ENCODE data around the gene APEX1. TPM values are rescaled to one million over a fixed set of nuclear protein-coding genes. Genes with fewer than 3 reads are reported as not detected.
"Not testable (repeated sequence)": the region's sequence is repeated elsewhere in the genome, so short reads cannot be mapped to it uniquely, and the experiment has no call there.

The APEX1 gene
- total RNA-seq, 1 experiment from 2014 or later, result 64.7 TPM

DNA sequence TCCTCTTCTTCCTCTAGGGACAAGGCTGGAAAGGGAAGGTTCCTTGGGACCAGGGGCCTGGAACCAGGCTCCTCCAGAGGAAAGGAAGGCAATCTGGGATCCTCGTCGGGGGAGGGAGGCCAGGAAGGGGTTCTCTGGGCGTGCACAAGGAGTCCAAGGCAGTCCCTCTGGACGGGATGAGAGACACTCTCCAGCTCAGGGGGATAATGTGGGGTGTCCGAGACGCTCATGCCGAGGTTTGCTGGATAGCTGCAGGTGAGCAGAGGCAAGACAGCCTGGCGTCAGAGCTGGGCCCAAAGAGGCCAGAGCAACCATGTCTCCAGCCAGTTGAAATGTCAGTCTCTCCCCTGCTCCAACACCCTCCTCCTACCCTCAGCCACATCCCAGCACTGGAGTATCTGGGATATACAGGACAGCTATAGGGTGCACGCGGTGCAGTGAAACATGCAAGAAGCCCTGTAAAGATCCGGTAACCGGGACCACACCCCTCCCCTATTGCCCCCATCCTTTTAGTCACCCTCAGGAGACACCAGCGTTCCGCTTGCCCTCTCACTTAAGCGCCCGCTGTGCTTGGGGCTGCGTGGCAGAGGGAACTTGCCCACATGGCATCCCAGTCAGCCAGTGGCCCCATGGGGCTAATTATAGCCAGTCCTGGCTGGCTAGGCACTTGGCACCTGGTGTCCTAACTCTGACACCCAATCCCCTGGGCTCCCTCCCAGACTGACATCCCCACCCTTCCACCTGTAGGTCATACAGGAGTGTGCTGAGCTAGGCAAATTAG is 19.3 kb upstream of the APEX1 start, which contains the start of gene KLHL33:
Gene KLHL33, minus strand, starts transcription at position 585 of the 781 bp plus-strand sequence. Its CDS starts 355 bp downstream, at position 230.
- no peak for DNase-seq (ENCODE audit: low read depth)

GRCh38 chr14:20436363-20436755 is 18.7 kb upstream of the APEX1 start:
- peak; percentile 36 for DNase-seq (ENCODE audit: low read depth)

DNA sequence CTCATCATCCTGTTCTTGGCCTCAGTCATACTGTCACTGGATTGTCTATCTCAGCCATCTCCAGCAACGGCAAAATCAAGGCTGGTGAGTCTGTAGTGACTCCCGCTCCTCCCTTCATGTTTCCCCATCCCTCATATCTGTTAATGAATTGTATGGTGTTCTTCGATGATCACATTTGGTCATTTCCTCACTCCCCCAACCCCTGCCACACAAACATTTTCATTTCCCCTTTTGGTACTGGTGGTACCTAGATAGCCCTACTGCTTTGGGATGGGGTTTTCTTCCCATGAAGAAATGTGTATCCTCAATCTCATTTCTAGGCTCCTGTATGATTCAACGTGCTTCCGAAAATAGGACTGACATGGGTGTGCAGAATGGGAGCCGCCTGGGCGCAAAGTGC is 16.4 kb upstream of the APEX1 start:
- DNase-seq (ENCODE audit: low read depth), result no peak

DNA sequence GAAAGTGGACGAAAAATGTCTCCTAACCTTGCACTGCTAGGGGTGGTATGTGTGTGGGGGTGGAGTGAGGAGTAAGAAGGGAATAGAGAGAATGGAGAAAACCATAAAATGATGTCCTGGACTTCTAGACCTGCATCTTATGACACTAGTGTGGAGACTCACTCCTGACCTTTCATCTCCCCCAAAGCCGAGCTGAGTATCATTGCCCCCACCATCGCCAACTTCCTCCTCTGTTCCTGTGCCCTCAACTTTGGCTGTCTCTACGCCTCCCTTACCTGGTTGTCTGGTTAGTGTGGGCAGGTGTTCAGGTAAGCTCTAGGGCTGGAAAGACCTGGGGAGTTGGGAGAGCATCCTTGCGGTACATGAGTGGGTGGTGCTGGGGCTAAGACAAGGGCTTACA is 14.6 kb upstream of the APEX1 start:
- DNase-seq (ENCODE audit: low read depth), result no peak

- DNase-seq (ENCODE audit: low read depth), result no peak
Observed at GRCh38 chr14:20440882-20441281, 14.1 kb upstream of the APEX1 start.

DNA sequence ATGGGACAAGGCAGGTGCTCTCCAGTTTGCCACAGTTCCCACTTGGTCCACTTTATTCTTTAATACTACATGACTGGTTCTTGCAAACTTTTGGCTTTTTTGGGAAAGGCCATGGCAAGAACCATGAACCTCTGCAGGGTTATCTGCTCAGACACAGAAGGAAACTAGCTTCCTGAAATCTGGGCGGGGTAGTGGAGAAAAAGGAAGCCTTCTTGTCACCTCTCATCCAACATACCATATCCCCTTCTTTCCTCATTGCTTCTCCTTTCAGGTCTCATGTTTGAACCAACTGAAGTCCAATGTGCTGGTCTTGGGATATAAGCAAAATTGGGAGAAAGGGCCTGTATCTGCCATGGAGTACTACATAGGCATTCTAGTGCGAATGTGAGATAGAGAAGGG is 13.6 kb upstream of the APEX1 start:
- no peak for DNase-seq (ENCODE audit: low read depth)

DNA sequence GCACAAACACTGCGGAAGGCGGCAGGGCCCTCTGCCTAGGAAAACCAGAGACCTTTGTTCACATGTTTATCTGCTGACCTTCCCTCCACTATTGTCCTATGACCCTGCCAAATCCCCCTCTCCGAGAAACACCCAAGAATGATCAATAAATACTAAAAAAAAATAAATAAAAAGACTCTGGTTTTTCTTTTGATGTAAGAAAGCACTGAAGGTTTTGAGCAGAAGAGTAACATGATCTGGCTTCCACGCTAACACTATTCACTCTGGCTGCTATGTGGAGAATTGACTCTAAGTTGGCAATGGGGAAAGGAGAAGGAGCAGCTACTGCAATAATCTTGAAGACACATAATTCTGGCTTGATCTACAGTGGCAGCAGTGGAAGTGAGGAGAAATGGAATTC is 11.4 kb upstream of the APEX1 start:
- DNase-seq (ENCODE audit: low read depth), result not testable (repeated sequence)

GRCh38 chr14:20446889-20447288 is 8.1 kb upstream of the APEX1 start:
- DNase-seq (ENCODE audit: low read depth), result no peak

DNA sequence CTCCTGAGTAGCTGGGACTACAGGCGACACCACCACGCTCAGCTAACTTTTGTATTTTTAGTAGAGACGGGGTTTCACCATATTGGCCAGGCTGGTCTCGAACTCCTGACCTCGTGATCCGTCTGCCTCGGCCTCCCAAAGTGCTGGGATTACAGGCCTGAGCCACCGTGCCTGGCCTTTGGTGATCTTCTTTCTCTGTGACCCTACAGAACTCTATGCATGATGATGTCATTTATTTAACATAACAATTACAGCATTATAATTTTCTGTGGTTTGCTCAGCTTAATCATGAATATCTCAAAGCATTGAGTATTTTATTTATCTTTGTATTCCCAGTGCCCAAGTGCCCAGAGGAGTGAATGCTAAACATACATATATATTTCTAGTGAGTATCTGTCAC is 2.2 kb upstream of the APEX1 start:
- DNase-seq (ENCODE audit: low read depth), result not testable (repeated sequence)

DNA sequence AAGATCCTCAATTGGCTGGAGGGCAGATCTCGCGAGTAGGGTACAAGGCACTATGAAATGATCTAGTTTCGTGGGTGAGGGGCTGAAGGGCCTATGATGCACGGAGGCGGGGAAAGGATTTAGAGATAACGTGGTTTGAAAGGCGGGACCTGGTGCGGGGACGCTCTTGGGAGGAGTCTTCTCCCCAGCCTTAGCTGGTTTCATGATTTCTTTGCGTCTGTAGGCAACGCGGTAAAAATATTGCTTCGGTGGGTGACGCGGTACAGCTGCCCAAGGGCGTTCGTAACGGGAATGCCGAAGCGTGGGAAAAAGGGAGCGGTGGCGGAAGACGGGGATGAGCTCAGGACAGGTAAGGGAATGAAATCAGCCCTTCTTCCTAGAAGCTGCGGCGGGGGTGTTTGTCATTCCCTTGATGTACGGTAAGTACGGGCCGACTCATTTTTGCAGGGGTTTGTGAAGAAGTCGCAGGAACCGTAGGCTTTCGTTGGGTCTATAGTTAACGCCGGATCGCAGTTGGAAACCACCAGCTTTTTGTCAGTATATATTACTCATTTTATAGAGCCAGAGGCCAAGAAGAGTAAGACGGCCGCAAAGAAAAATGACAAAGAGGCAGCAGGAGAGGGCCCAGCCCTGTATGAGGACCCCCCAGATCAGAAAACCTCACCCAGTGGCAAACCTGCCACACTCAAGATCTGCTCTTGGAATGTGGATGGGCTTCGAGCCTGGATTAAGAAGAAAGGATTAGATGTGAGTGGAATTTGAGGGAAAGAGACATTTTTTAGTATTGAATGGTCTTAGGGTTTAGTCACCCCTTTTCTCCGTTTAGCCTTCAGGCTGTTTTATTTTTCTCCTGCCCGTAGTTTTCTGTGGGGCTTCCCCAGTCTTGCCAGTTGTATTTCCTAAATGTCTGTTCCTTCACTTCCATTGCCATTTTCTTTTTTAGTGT is 602 bp downstream of the APEX1 start:
- peak; percentile 86 for DNase-seq (ENCODE audit: low read depth)

GRCh38 chr14:20456971-20457370 is 1.9 kb downstream of the APEX1 start:
- no peak for DNase-seq (ENCODE audit: low read depth)

DNA sequence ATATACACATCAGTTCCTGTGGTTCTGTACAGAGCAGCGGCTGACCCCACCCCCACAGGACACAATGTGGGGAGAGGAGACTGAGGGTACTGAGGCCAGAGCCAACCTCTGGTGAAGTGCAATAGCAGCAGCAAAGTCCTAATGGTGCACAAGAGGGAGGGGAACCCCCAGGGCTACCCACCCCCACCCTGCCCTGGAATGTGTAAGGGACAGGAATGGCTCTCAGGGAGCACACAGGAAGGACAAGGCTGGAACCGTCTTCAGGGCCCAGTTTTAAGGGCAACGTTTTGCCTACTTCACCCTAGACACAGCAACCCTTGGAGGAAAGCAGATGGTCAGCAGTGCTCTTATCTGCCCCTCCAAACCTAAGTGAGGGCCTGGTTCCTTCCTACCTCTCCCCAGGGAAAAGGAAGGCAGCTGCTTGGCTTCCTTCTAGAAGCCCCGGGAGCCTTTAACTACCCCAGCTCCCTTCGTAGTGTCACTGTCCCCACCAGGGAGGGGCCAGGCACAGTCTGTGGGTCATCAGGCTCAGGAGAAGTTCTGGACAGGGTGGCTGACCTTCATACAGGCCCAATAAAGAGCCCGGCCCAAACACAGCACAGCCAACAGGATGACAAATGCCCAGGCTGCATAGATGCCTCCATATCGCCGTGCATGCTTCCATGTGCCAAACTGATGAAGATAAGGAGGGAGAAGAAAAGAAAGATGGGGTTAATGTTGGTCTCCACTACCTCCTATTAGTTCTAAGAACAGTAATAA is 3.2 kb downstream of the APEX1 start:
- DNase-seq (ENCODE audit: low read depth), result no peak

DNA sequence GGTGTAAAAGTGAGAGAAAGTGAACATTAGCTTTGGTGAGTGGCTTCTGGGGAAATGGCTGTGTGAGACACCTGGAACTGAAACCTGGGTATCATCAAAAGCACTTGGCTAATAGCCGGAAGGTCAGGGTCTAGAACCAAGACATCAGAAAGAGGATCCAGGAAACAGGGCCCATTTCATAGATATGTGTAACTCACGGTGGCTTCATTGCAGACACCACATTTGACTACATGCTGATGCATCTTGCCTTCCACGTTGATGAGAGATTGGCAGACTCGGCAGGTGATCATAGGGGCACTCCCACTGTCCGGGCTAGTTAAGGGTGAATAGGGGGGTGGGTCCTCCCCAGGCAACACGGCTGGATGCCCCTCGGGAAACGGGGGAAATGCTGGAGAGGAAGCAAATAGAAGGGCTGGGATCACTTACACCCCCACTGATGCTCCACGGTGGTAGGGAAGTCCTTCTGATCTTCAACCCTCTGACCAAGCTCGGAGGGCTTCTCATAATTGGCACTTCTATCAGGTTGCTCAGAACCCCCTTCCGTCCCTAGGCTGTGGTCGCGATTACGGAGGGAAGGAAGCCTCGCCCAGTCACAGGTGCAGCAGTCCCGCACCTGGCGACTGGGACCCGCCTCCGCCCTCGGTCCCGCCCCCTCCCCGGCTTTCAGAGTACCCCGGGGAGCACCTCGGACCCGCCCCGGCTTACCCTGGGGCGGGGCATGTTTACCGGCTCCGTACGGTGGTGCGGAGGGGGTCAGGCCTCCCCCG is 5.6 kb downstream of the APEX1 start:
- peak; percentile 6 for DNase-seq (ENCODE audit: low read depth)

- DNase-seq (ENCODE audit: low read depth), result peak; percentile 100
Observed at GRCh38 chr14:20461225-20462141, 6.5 kb downstream of the APEX1 start, which contains the start of gene PIP4P1. Gene PIP4P1, minus strand, starts transcription at chr14:20461434. Its CDS starts 109 bp downstream, at chr14:20461325.

GRCh38 chr14:20468764-20469241 is 13.8 kb downstream of the APEX1 start:
- DNase-seq (ENCODE audit: low read depth), result peak; percentile 37

GRCh38 chr14:20469242-20469889 is 14.3 kb downstream of the APEX1 start, which contains the start of gene PNP:
Gene PNP, plus strand, starts transcription at chr14:20469406. Its CDS starts 119 bp downstream, at chr14:20469525.
- DNase-seq (ENCODE audit: low read depth), result peak; percentile 88

GRCh38 chr14:20469890-20470602 is 15.0 kb downstream of the APEX1 start:
- peak; percentile 84 for DNase-seq (ENCODE audit: low read depth)

DNA sequence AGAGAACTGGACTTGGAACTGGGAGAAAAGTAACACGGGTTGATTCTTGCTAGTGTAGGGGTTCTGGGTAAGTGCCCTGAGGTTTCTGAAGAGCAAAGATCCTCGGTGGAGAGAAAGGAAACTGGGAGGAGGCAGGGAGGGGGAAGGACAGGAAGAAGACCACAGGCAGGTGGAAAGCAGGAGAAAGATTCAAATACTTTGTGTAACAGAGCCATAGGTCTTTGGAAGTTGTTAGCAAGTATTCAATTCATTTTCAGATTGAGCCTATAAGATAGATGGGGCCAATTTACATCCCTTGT is 15.5 kb downstream of the APEX1 start:
- peak; percentile 34 for DNase-seq (ENCODE audit: low read depth)

Measured in M059J (cell line).